ENCODE data around the gene GNG12. TPM values are rescaled to one million over a fixed set of nuclear protein-coding genes. Genes with fewer than 3 reads are reported as not detected.
A peak's percentile ranks its signal among the peaks of the same experiment; 100 is the strongest.

The GNG12 gene
- total and polyA plus RNA-seq, 9 of the 15 experiments (the other 6 are each of a cell fraction or from before 2014, with no cell fraction given) = 2.6 to 6.0 (median 4.1) TPM

- no peak for TF ChIP-seq RBM22 (IDR thresholded peaks at IDR 0.05; ENCODE audit: low read depth, low read length, poor library complexity, severe bottlenecking)
- peak; percentile 96 for TF ChIP-seq ZNF512 (tag; IDR thresholded peaks at IDR 0.05)
- no peak for TF ChIP-seq RAD51 (IDR thresholded peaks at IDR 0.05; ENCODE audit: borderline replicate concordance, low read depth)
- no peak for TF ChIP-seq HIVEP1 (CRISPR knock-in tag; IDR thresholded peaks at IDR 0.05)
- TF ChIP-seq MBD2 (IDR thresholded peaks at IDR 0.05; ENCODE audit: borderline replicate concordance, low read depth) = no peak
- no peak for TF ChIP-seq TGIF2 (CRISPR knock-in tag; IDR thresholded peaks at IDR 0.05)
- TF ChIP-seq SMARCB1 (IDR thresholded peaks at IDR 0.05; ENCODE audit: insufficient read length, low read depth) = no peak
- TF ChIP-seq KDM1A (IDR thresholded peaks at IDR 0.05) = no peak
- no peak for TF ChIP-seq POLR3A (IDR thresholded peaks at IDR 0.05; ENCODE audit: borderline replicate concordance, extremely low read depth, insufficient read depth, insufficient read length)
- TF ChIP-seq POLR2H (tag; IDR thresholded peaks at IDR 0.05; ENCODE audit: low read depth) = no peak
- TF ChIP-seq ZNF175 (CRISPR knock-in tag; IDR thresholded peaks at IDR 0.05; ENCODE audit: low read depth) = no peak
- no peak for TF ChIP-seq IRF1 (CRISPR knock-in tag; IDR thresholded peaks at IDR 0.05; ENCODE audit: borderline replicate concordance)
- no peak for TF ChIP-seq ZBED1 (IDR thresholded peaks at IDR 0.05)
- no peak for TF ChIP-seq EGR1 (conservative IDR thresholded peaks at IDR 0.05)
- TF ChIP-seq ZNF12 (CRISPR knock-in tag; IDR thresholded peaks at IDR 0.05) = no peak
- TF ChIP-seq MED1 (CRISPR knock-in tag; IDR thresholded peaks at IDR 0.05; ENCODE audit: borderline replicate concordance) = no peak
- TF ChIP-seq SIN3B (IDR thresholded peaks at IDR 0.05; ENCODE audit: low read depth) = no peak
- TF ChIP-seq PRPF4 (IDR thresholded peaks at IDR 0.05; ENCODE audit: insufficient read depth, low read depth, low read length, poor library complexity, severe bottlenecking) = no peak
- peak; percentile 84; the same call in 1 of the 2 replicates for TF ChIP-seq THRB (CRISPR knock-in tag; conservative IDR thresholded peaks at IDR 0.05)
- TF ChIP-seq OTX1 (CRISPR knock-in tag; IDR thresholded peaks at IDR 0.05) = peak; percentile 78; the same call in 1 of the 2 replicates
- TF ChIP-seq TAF7 (tag; IDR thresholded peaks at IDR 0.05) = no peak
- no peak for TF ChIP-seq BCOR (IDR thresholded peaks at IDR 0.05)
- TF ChIP-seq ESRRB (CRISPR knock-in tag; IDR thresholded peaks at IDR 0.05; ENCODE audit: borderline replicate concordance) = no peak
Measured at GRCh38 chr1:67879485-67879884, 46.2 kb upstream of the GNG12 start (continued).

All from K562 (cell line).